ENCODE data around the gene DNAI1.

DNAI1 gene

DNA sequence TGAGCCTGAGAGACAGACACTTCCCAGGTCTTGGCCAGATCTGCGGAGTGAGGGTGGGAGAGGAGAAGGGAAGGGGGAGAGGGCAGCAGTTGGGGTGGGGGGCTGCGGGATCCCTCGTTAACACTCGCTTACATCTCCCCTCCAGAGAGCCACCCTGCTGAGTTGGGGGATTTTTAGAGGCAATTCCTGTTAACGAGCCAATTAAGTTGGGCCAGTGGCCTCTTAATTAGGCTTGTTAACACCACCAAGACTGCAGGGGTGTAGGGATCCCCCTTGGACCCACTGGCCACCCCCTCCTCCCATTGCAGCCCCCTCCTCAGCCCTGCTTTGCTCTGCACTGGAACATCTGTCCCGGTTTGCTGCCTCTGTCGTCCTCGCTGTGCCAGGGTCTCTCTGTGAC is 107.3 kb downstream of the DNAI1 start:
- no peak overlapping the region for H3K27ac Mint-ChIP-seq
- no peaks in the 10 kb centered on the region for H3K36me3 Mint-ChIP-seq
- DNase-seq, result no peak
- H3K4me1 Mint-ChIP-seq, result peaks cover 0 to under 1% of the 10 kb centered on the region in 2 donors
- ATAC-seq (replicated peaks), result no peak
- H3K27me3 Mint-ChIP-seq, result peaks cover 67 to 76% of the 10 kb centered on the region in 2 donors
- H3K4me3 Mint-ChIP-seq, result no peak overlapping the region
- H3K9me3 Mint-ChIP-seq, result no peaks in the 10 kb centered on the region

DNA sequence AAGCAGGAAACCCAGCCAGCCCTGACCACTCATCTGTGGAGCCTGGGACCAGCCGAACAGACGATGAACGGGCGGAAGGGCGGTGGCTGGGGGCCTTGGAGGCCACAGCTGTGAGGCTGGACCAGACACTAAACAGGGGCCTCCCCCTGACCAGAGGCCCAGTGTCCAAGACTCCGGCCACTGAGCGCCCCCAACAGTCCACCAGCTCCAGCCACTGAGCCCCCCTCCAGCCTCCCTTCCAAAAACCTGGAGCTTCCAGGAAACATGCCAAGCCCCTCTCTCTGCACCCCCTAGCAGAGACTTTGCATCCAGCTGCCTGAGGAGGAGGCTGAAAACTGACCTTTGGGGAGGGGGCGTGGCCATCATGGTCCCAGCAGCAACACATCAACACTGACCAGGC is 107.7 kb downstream of the DNAI1 start:
- no peaks in the 10 kb centered on the region for H3K9me3 Mint-ChIP-seq
- H3K4me1 Mint-ChIP-seq, result peaks cover 0 to 4% of the 10 kb centered on the region in 2 donors
- H3K36me3 Mint-ChIP-seq, result no peaks in the 10 kb centered on the region
- no peak overlapping the region for H3K4me3 Mint-ChIP-seq
- H3K27me3 Mint-ChIP-seq, result peaks cover 63 to 75% of the 10 kb centered on the region in 2 donors
- H3K27ac Mint-ChIP-seq, result no peak overlapping the region
- ATAC-seq (replicated peaks) (no peak), DNase-seq (no peak)

DNA sequence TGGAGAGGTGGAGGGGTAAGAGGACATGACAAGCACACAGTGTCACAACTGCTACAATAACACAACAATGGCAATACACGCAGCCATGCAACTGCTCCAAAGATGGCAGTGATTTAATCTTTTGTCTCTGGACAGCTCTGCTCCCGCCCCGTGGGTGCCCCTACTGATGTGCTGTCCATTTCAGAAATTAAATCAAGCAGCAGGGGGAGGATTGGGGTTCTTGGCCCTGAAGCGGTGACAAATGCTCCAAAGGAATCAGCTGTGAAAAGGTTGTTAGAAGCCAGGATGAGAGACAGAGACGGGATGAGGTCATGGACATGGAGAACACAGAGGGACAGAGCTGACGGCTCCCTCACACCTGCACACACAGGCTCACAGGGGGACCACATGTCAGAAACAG is 108.4 kb downstream of the DNAI1 start:
- DNase-seq (no peak), ATAC-seq (replicated peaks) (no peak)
- Mint-ChIP-seq H3K9me3 (no peaks in the 10 kb centered on the region), H3K27me3 (peaks cover 67 to 82% of the 10 kb centered on the region in 2 donors), H3K27ac (no peak overlapping the region), H3K4me3 (no peak overlapping the region), H3K36me3 (no peaks in the 10 kb centered on the region), H3K4me1 (peaks cover 5 to 8% of the 10 kb centered on the region in 2 donors)

DNA sequence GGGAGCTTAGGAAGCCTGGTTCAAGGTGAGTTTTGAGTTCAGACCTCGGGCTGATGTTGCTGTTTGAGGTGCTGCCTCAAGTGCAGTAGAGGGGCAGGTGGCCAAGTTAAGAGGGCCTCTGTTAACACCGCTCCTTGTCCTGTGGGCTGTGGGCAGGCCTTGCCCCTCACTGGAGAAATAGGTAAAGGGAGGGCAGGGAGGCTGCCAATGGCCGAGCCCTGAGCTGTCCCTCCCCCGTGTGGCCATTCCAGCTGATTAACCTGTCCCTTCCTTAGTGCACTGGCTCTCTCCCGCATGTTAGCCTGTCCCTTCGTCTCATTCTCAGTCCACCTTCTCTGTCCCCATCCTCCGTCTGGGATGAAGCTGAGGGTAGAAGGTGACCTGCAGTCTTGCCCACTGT is 109.5 kb downstream of the DNAI1 start:
- H3K27ac Mint-ChIP-seq, result no peak overlapping the region
- no peak overlapping the region for H3K4me3 Mint-ChIP-seq
- no peak for ATAC-seq (replicated peaks)
- peaks cover 60 to 80% of the 10 kb centered on the region in 2 donors for H3K27me3 Mint-ChIP-seq
- H3K4me1 Mint-ChIP-seq, result peaks cover 6 to 8% of the 10 kb centered on the region in 2 donors
- no peaks in the 10 kb centered on the region for H3K9me3 Mint-ChIP-seq
- no peak for DNase-seq
- no peaks in the 10 kb centered on the region for H3K36me3 Mint-ChIP-seq

DNA sequence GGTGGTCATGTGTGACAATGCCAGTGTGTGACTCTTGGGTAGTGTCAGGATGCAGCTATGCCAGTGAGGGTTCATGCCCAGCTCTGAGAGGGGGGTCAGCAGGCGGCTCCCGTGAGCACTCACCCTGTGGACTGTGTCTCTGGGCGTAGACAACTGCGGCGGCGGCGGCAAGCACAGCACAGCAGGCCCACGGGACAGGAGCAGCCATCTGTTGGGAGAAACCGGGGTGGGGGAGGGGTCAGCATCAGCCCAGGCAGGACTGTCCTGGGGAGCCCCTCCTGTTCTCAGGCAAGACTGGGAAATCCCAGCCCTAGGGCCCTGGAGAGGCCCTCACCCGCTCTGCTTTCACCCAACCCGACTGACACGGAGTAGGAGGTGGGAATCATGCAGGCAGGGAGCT is 110.2 kb downstream of the DNAI1 start:
- no peak for DNase-seq
- Mint-ChIP-seq H3K27me3 (peaks cover 61 to 80% of the 10 kb centered on the region in 2 donors), H3K4me1 (peaks cover 6 to 8% of the 10 kb centered on the region in 2 donors), H3K27ac (no peak overlapping the region), H3K9me3 (no peaks in the 10 kb centered on the region), H3K36me3 (no peaks in the 10 kb centered on the region), H3K4me3 (no peak overlapping the region)
- ATAC-seq (replicated peaks), result no peak

DNA sequence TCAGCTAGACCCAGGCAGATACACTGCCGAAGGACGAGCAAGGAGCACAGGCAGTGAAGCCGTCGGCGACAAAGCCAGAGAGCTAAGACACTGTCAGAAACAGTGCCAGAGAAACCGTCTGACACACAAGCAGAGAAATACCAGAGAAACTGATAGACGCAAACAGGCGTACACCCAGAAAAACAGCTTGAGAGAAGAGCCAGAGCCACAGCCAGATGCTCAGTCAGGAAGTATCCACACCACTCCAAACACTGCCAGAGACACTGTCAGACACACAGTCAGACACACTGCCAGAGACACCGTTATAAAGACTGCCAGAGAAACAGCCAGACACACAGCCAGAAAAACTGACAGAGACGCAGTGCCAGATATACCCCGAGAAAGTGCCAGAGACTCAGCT is 111.8 kb downstream of the DNAI1 start:
- Mint-ChIP-seq H3K27me3 (peaks cover 52 to 81% of the 10 kb centered on the region in 2 donors), H3K4me3 (no peak overlapping the region)

More for the DNA sequence above, 111.8 kb downstream of the DNAI1 start:
- no peaks in the 10 kb centered on the region for H3K9me3 Mint-ChIP-seq
- H3K4me1 Mint-ChIP-seq, result peaks cover 6 to 8% of the 10 kb centered on the region in 2 donors
- no peak overlapping the region for H3K27ac Mint-ChIP-seq
- ATAC-seq (replicated peaks) (no peak), DNase-seq (no peak)
- H3K36me3 Mint-ChIP-seq, result no peaks in the 10 kb centered on the region
